ENCODE results near the gene FAM177A1. TPM values are rescaled to one million over a fixed set of nuclear protein-coding genes. Genes with fewer than 3 reads are reported as not detected.

Gene FAM177A1
- total and polyA plus RNA-seq, 2 of the 13 experiments (the other 11 are each of a cell fraction or from before 2014, with no cell fraction given), result 72.9 to 119 TPM

DNA sequence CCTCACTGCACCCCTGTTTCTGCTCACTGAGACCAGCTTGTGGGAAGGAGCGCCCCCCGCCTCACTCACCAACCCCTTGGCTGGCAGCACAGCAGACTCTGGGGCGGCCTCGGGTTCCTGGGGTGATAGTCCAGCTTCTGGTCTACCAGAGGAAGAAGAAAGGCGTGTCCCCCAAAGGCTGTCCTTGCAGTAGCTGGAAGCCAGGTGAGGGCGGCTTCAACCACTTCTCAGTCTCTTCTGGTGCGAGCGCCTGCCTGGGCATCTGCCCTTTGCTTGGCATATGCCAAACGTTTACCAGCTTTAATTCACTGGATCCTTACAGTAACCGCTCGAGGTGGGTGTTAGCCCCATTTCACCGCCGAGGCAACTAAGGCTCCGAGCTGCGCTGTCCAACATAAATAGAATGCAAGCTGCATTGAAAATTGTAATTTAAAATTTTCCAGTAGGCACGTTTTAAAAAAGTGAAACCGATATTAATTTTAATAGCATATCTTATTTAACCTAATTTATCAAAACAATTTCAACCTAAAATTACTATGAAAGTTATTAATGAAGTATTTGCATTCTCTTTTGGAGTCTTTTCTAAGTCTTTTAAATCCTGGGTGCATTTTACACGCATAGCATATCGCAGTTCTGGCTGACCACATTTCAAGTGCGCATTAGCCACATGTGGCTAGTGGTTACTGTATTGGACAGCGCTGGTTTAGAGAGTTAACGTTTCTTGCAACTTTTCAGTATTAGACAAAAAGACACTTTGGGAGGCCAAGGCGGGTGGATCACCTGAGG is 872 bp downstream of the FAM177A1 start (continued):
- TF ChIP-seq NONO (IDR thresholded peaks at IDR 0.05) (no peak), NONO (CRISPR knock-in tag; conservative IDR thresholded peaks at IDR 0.05) (0 out of 2 replicates have a peak, but pooled peaks have one; percentile 3), CHD4 (IDR thresholded peaks at IDR 0.05; ENCODE audit: borderline replicate concordance, low read length) (peak; percentile 71; the same call in 1 of the 2 replicates), TBP (CRISPR knock-in tag; IDR thresholded peaks at IDR 0.05) (no peak), ZNF543 (CRISPR knock-in tag; IDR thresholded peaks at IDR 0.05) (no peak), FOXK1 (CRISPR knock-in tag; IDR thresholded peaks at IDR 0.05; ENCODE audit: borderline replicate concordance, low read depth) (no peak), IRF2 (CRISPR knock-in tag; IDR thresholded peaks at IDR 0.05) (no peak), ZFP62 (CRISPR knock-in tag; IDR thresholded peaks at IDR 0.05) (no peak), NAIF1 (CRISPR knock-in tag; IDR thresholded peaks at IDR 0.05; ENCODE audit: borderline replicate concordance) (no peak), ZNF20 (CRISPR knock-in tag; IDR thresholded peaks at IDR 0.05) (peak; percentile 27; the same call in 1 of the 2 replicates), ZNF337 (CRISPR knock-in tag; IDR thresholded peaks at IDR 0.05; ENCODE audit: borderline replicate concordance, low read depth) (peak; percentile 9; the same call in 1 of the 2 replicates), GATAD2A (CRISPR knock-in tag; IDR thresholded peaks at IDR 0.05) (0 out of 2 replicates have a peak, but pooled peaks have one; percentile 11), ZBTB38 (CRISPR knock-in tag; IDR thresholded peaks at IDR 0.05) (peak; percentile 82), KLF13 (CRISPR knock-in tag; IDR thresholded peaks at IDR 0.05) (0 out of 2 replicates have a peak, but pooled peaks have one; percentile 28), TSC22D2 (CRISPR knock-in tag; IDR thresholded peaks at IDR 0.05; ENCODE audit: borderline replicate concordance) (0 out of 2 replicates have a peak, but pooled peaks have one; percentile 5), ZNF264 (CRISPR knock-in tag; IDR thresholded peaks at IDR 0.05) (no peak), SMARCC2 (IDR thresholded peaks at IDR 0.05) (no peak), YY1 (IDR thresholded peaks at IDR 0.05; ENCODE audit: insufficient read depth, insufficient replicate concordance, low read depth, low read length) (peak; percentile 6), PHF21A (CRISPR knock-in tag; IDR thresholded peaks at IDR 0.05) (no peak)
- TF ChIP-seq, protein P1, sequence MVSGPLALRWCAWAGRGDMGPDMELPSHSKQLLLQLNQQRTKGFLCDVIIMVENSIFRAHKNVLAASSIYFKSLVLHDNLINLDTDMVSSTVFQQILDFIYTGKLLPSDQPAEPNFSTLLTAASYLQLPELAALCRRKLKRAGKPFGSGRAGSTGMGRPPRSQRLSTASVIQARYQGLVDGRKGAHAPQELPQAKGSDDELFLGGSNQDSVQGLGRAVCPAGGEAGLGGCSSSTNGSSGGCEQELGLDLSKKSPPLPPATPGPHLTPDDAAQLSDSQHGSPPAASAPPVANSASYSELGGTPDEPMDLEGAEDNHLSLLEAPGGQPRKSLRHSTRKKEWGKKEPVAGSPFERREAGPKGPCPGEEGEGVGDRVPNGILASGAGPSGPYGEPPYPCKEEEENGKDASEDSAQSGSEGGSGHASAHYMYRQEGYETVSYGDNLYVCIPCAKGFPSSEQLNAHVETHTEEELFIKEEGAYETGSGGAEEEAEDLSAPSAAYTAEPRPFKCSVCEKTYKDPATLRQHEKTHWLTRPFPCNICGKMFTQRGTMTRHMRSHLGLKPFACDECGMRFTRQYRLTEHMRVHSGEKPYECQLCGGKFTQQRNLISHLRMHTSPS (CRISPR knock-in tag; IDR thresholded peaks at IDR 0.05; ENCODE audit: low read depth), result peak; percentile 85
- TF ChIP-seq, protein P2, sequence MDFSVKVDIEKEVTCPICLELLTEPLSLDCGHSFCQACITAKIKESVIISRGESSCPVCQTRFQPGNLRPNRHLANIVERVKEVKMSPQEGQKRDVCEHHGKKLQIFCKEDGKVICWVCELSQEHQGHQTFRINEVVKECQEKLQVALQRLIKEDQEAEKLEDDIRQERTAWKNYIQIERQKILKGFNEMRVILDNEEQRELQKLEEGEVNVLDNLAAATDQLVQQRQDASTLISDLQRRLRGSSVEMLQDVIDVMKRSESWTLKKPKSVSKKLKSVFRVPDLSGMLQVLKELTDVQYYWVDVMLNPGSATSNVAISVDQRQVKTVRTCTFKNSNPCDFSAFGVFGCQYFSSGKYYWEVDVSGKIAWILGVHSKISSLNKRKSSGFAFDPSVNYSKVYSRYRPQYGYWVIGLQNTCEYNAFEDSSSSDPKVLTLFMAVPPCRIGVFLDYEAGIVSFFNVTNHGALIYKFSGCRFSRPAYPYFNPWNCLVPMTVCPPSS (IDR thresholded peaks at IDR 0.05), result no peak
- TF ChIP-seq, protein P3, sequence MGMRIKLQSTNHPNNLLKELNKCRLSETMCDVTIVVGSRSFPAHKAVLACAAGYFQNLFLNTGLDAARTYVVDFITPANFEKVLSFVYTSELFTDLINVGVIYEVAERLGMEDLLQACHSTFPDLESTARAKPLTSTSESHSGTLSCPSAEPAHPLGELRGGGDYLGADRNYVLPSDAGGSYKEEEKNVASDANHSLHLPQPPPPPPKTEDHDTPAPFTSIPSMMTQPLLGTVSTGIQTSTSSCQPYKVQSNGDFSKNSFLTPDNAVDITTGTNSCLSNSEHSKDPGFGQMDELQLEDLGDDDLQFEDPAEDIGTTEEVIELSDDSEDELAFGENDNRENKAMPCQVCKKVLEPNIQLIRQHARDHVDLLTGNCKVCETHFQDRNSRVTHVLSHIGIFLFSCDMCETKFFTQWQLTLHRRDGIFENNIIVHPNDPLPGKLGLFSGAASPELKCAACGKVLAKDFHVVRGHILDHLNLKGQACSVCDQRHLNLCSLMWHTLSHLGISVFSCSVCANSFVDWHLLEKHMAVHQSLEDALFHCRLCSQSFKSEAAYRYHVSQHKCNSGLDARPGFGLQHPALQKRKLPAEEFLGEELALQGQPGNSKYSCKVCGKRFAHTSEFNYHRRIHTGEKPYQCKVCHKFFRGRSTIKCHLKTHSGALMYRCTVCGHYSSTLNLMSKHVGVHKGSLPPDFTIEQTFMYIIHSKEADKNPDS (CRISPR knock-in tag; IDR thresholded peaks at IDR 0.05), result peak; percentile 49; the same call in 1 of the 2 replicates
- TF ChIP-seq, protein P4, sequence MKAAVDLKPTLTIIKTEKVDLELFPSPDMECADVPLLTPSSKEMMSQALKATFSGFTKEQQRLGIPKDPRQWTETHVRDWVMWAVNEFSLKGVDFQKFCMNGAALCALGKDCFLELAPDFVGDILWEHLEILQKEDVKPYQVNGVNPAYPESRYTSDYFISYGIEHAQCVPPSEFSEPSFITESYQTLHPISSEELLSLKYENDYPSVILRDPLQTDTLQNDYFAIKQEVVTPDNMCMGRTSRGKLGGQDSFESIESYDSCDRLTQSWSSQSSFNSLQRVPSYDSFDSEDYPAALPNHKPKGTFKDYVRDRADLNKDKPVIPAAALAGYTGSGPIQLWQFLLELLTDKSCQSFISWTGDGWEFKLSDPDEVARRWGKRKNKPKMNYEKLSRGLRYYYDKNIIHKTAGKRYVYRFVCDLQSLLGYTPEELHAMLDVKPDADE (CRISPR knock-in tag; IDR thresholded peaks at IDR 0.05), result no peak
- TF ChIP-seq, protein P5, sequence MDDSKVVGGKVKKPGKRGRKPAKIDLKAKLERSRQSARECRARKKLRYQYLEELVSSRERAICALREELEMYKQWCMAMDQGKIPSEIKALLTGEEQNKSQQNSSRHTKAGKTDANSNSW (CRISPR knock-in tag; IDR thresholded peaks at IDR 0.05; ENCODE audit: borderline replicate concordance), result peak; percentile 46; the same call in 1 of the 2 replicates
